Lung (tissue), 12 donors: ENCODE results near the gene PUDP. TPM values are rescaled to one million over a fixed set of nuclear protein-coding genes. Genes with fewer than 3 reads are reported as not detected.

Experiments used
- ATAC-seq: fragments of 200-7000 bp; cut with Tn5 transposase; one replicate; pipeline ENCODE4 v1.9.1; 2020; ENCODE audit warnings: moderate number of reproducible peaks; ENCODE audit not compliant: insufficient read depth, low FRiP score
- DNase-seq, 3 donors: peaks; one replicate each; pipeline ENCODE4 v3.0.0-alpha.2; 2013 to 2017
- H3K27ac ChIP-seq, 2 donors: one replicate each; pipeline ENCODE4 v1.5.1; 2013; ENCODE audit warnings: mild to moderate bottlenecking in 2 of 2, moderate library complexity in 2 of 2, control low read depth in 1 of 2, inconsistent platforms in 1 of 2, low read depth in 1 of 2, low read length in 1 of 2
- H3K27me3 ChIP-seq, 3 donors: one replicate each; pipeline ENCODE4 v1.5.1; 2013; ENCODE audit warnings: low read length in 2 of 3; ENCODE audit not compliant: control insufficient read depth in 3 of 3, insufficient read depth in 3 of 3
- H3K36me3 ChIP-seq, 4 donors: one replicate each; pipeline ENCODE4 v1.5.1; 2013; ENCODE audit warnings: low read length in 4 of 4, mild to moderate bottlenecking in 1 of 4, moderate library complexity in 1 of 4; ENCODE audit not compliant: control insufficient read depth in 4 of 4, insufficient read depth in 4 of 4
- H3K4me1 ChIP-seq, 5 donors: one replicate each; pipeline ENCODE4 v1.5.1; 2013; ENCODE audit warnings: low read length in 5 of 5, mild to moderate bottlenecking in 2 of 5, moderate library complexity in 1 of 5; ENCODE audit not compliant: control insufficient read depth in 5 of 5, insufficient read depth in 5 of 5
- H3K4me3 ChIP-seq: one replicate; pipeline ENCODE4 v1.5.1; 2013; ENCODE audit warnings: mild to moderate bottlenecking, control low read depth, moderate library complexity
- H3K9ac ChIP-seq, 2 donors: one replicate each; pipeline ENCODE4 v1.5.1; 2013; ENCODE audit warnings: low read length in 2 of 2, control low read depth in 1 of 2; ENCODE audit not compliant: insufficient read depth in 1 of 2
- H3K9me3 ChIP-seq, 4 donors: one replicate each; pipeline ENCODE4 v1.5.1; 2013; ENCODE audit warnings: low read length in 3 of 4, mild to moderate bottlenecking in 1 of 4, moderate library complexity in 1 of 4; ENCODE audit not compliant: control insufficient read depth in 4 of 4, insufficient read depth in 3 of 4
- WGBS, 2 donors: extraction: QIAGEN DNeasy Blood & Tissue Kit; methylation state at CpG; one replicate each; pipeline ENCODE4 v1.1.7; 2013; 5-methylcytosine and 5-hydroxymethylcytosine counted together
- polyA plus RNA-seq, 2 donors: library from polyadenylated mRNA; stranded (reverse); fragments of 200-250 nt; gene quantifications; one replicate each; pipeline ENCODE4 v1.2.1, GENCODE V29; 2013
- total RNA-seq, 2 donors: library from RNA; depleted of rRNA in 1 of 2; stranded (reverse); fragments of >200 nt in 1 of 2; gene quantifications; one replicate each; pipeline ENCODE4 v1.2.1, GENCODE V29; 2014 to 2021
- TF ChIP-seq, protein P1 (sequence below): IDR thresholded peaks from 2 replicates; pipeline ENCODE4 v1.5.1; 2012; ENCODE audit warnings: mild to moderate bottlenecking; ENCODE audit errors: control extremely low read depth, extremely low read depth
- donor health status: control.
- donor health status: control.
- donor health status: Bipolar disorder and iron deficiency.
- donor health status: healthy.
- donor health status: DM: yes; HTN: yes; CAD: no.

PUDP gene
- total and polyA plus RNA-seq, 4 donors, result 12.1 to 24.5 (median 15.0) TPM

DNA sequence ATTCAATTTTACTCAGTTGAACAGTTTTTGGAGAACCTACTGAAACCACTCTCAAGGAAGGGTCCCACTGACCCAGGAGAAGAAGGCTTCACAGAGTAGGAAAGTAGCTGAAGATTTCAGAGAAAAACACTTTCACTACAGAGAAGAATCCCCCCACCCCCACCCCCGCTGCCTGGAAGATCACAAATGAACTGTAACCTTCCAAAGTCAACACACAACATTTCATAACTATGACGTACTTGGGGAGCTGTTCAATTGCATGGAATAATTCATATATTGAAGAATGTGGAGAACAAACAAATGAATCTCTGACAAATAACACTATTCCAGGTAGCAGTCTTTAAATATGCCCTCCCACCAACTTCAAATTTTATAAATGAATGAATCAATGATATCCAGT lies 86.5 kb downstream of the PUDP start:
- TF ChIP-seq, protein P1, sequence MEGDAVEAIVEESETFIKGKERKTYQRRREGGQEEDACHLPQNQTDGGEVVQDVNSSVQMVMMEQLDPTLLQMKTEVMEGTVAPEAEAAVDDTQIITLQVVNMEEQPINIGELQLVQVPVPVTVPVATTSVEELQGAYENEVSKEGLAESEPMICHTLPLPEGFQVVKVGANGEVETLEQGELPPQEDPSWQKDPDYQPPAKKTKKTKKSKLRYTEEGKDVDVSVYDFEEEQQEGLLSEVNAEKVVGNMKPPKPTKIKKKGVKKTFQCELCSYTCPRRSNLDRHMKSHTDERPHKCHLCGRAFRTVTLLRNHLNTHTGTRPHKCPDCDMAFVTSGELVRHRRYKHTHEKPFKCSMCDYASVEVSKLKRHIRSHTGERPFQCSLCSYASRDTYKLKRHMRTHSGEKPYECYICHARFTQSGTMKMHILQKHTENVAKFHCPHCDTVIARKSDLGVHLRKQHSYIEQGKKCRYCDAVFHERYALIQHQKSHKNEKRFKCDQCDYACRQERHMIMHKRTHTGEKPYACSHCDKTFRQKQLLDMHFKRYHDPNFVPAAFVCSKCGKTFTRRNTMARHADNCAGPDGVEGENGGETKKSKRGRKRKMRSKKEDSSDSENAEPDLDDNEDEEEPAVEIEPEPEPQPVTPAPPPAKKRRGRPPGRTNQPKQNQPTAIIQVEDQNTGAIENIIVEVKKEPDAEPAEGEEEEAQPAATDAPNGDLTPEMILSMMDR, result no peak
- Histone ChIP-seq H3K27ac (no peak overlapping the region), H3K27me3 (peaks cover 0 to 7% (median 6%) of the 10 kb centered on the region in 3 donors), H3K9me3 (peaks cover 0 to 2% (median 0%) of the 10 kb centered on the region in 4 donors), H3K36me3 (peaks cover 0 to 16% (median 0%) of the 10 kb centered on the region in 4 donors), H3K4me3 (no peak overlapping the region), H3K4me1 (peaks cover 0 to 6% (median 0%) of the 10 kb centered on the region in 5 donors), H3K9ac (no peak overlapping the region)
- no peak for ATAC-seq
- DNase-seq, result no peak
- 86 to 89% methylated on average over 2 of the region's 2 CpGs for WGBS, 2 donors

DNA sequence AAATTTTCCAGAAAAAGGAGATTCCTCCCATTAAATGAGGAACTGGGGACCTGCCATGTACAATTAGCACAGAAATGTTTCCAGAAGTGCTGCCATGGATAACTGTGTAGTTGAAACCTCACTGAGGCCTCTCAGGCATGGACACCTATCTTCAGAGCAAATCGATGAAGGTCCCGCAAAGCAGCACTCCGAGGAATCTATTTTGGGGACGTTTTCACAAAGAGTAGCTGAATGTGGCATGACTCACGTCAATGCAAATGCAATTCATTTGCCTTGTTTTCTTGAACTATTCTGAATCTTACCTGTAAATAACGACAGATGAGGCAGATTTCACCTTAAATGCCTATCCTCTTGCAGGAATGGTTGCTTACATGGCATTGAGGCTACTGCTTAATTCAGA lies 87.5 kb downstream of the PUDP start:
- Histone ChIP-seq H3K4me1 (peaks cover 0 to 6% (median 0%) of the 10 kb centered on the region in 5 donors), H3K9me3 (peaks cover 0 to 2% (median 0%) of the 10 kb centered on the region in 4 donors), H3K27ac (no peak overlapping the region), H3K36me3 (peaks cover 0 to 19% (median 0%) of the 10 kb centered on the region in 4 donors), H3K9ac (no peak overlapping the region), H3K4me3 (no peak overlapping the region), H3K27me3 (peaks cover 0 to 6% (median 4%) of the 10 kb centered on the region in 3 donors)
- ATAC-seq (no peak), DNase-seq (no peak)
- TF ChIP-seq, protein P1, result no peak
- WGBS, 2 donors, result 79 to 98% methylated on average over 6 of the region's 6 CpGs

DNA sequence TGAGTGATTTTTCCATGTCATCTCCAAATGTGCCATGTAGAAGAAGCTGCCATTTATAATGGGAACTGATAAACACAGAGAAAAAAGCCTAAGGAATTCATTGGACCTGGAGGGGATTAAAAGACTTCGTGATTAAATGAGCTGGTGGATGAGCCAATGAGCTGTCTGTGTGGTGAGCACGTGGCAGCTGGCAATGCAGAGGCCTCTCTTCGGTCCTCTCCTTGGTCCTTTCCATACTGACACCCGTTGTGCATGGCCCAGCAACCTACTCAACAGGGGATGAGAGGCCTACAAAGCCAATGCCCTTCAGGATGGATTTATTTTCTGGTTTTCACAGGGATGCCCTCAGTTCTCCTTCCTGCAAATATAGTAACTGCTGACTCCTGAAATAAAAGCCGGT lies 88.1 kb downstream of the PUDP start:
- Histone ChIP-seq H3K9ac (no peak overlapping the region), H3K9me3 (peaks cover 0 to 2% (median 0%) of the 10 kb centered on the region in 4 donors), H3K27me3 (peaks cover 0 to 6% (median 3%) of the 10 kb centered on the region in 3 donors), H3K4me1 (peaks cover 0 to 7% (median 0%) of the 10 kb centered on the region in 5 donors), H3K36me3 (peaks cover 0 to 19% (median 0%) of the 10 kb centered on the region in 4 donors), H3K4me3 (no peak overlapping the region), H3K27ac (no peak overlapping the region)
- ATAC-seq, result no peak
- 96 to 98% methylated on average over 5 of the region's 5 CpGs for WGBS, 2 donors
- TF ChIP-seq, protein P1, result no peak
- DNase-seq, result no peak

DNA sequence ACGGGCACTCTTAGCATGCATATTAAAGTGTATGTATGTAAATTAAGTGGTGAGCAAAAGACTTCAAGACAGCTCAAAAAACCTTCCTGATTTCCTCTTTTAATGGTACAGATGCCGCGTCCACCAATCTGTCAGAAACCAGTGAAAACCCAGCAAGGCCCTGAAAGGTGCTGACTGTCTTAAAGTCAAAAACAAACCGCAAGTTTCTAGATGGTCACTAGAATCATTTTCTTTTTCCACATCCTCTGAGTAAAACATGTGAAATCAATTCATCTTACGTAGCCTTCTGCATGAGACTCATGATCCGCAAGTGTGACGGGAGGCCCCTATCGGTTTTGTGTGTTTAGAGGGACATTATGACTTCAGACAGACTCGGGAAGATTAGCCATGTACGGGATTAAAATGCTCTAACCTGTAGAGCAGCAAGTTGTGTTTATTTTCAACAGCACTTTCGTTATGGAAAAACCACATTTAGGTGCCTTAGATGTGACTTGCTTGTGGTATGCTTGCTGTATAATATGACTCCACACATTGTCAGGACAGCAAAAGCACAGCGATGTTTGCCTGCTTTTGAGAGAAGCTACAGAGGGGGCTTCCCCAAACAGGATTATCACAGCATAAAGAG lies 88.6 kb downstream of the PUDP start:
- Histone ChIP-seq H3K4me1 (peaks cover 0 to 8% (median 0%) of the 10 kb centered on the region in 5 donors), H3K4me3 (no peak overlapping the region), H3K9ac (no peak overlapping the region), H3K9me3 (peaks cover 0 to 2% (median 0%) of the 10 kb centered on the region in 4 donors), H3K36me3 (peaks cover 0 to 20% (median 0%) of the 10 kb centered on the region in 4 donors), H3K27me3 (peaks cover 0 to 6% (median 3%) of the 10 kb centered on the region in 3 donors), H3K27ac (no peak overlapping the region)
- ATAC-seq (no peak), DNase-seq (no peak)
- 95 to 96% methylated on average over 12 of the region's 12 CpGs for WGBS, 2 donors
- TF ChIP-seq, protein P1, result no peak
